Effector memory CD4-positive, alpha-beta T cell (primary cell): ENCODE data around the gene PGAP6.
"Not testable (repeated sequence)": the region's sequence is repeated elsewhere in the genome, so short reads cannot be mapped to it uniquely, and the experiment has no call there.

Experiments
- DNase-seq, 3 donors: peaks; one replicate each; pipeline ENCODE4 v3.0.0-alpha.2; 2020
- H3K27ac ChIP-seq: 2 replicates; pipeline ENCODE4 v1.7.0; 2013; ENCODE audit warnings: mild to moderate bottlenecking, low read length, moderate library complexity; ENCODE audit not compliant: insufficient read depth, poor library complexity, severe bottlenecking
- H3K27me3 ChIP-seq: replicated peaks from 2 replicates; pipeline ENCODE4 v1.7.0; 2013; ENCODE audit warnings: mild to moderate bottlenecking, low read length; ENCODE audit not compliant: insufficient read depth, control insufficient read depth, poor library complexity, severe bottlenecking
- H3K36me3 ChIP-seq: 2 replicates; pipeline ENCODE4 v1.7.0; 2013; ENCODE audit warnings: mild to moderate bottlenecking, low read length, moderate library complexity; ENCODE audit not compliant: control insufficient read depth, insufficient read depth
- H3K4me1 ChIP-seq: 2 replicates; pipeline ENCODE4 v1.7.0; 2013; ENCODE audit warnings: low read length, mild to moderate bottlenecking; ENCODE audit not compliant: control insufficient read depth, insufficient read depth, poor library complexity, severe bottlenecking
- H3K4me3 ChIP-seq: 2 replicates; pipeline ENCODE4 v1.7.0; 2013; ENCODE audit warnings: low read length, low read depth, mild to moderate bottlenecking; ENCODE audit not compliant: insufficient read depth, poor library complexity, severe bottlenecking
- H3K9me3 ChIP-seq: 2 replicates; pipeline ENCODE4 v1.7.0; 2013; ENCODE audit warnings: mild to moderate bottlenecking, low read length, moderate library complexity; ENCODE audit not compliant: control insufficient read depth

The PGAP6 gene

GRCh38 chr16:340370-341091 is 41.2 kb downstream of the PGAP6 start:
- Histone ChIP-seq H3K36me3 (peaks cover 15% of the 10 kb centered on the region), H3K4me3 (no peak overlapping the region), H3K4me1 (peaks cover 19% of the 10 kb centered on the region), H3K27me3 (no peaks in the 10 kb centered on the region), H3K27ac (no peak overlapping the region), H3K9me3 (no peaks in the 10 kb centered on the region)
- DNase-seq, result no peak

- Histone ChIP-seq H3K9me3 (no peaks in the 10 kb centered on the region), H3K4me1 (peaks cover 24% of the 10 kb centered on the region), H3K27ac (no peak overlapping the region), H3K36me3 (peaks cover 10% of the 10 kb centered on the region), H3K4me3 (no peak overlapping the region), H3K27me3 (no peaks in the 10 kb centered on the region)
- no peak for DNase-seq
These were observed 42.1 kb downstream of the PGAP6 start for GRCh38 chr16:339680-340079.

- no peak overlapping the region for H3K4me3 ChIP-seq
- peaks cover 24% of the 10 kb centered on the region for H3K4me1 ChIP-seq
- no peak overlapping the region for H3K27ac ChIP-seq
- H3K36me3 ChIP-seq, result peaks cover 6% of the 10 kb centered on the region
- no peaks in the 10 kb centered on the region for H3K27me3 ChIP-seq
- H3K9me3 ChIP-seq, result no peaks in the 10 kb centered on the region
- no peak for DNase-seq
These were observed 43.7 kb downstream of the PGAP6 start for GRCh38 chr16:337975-338575.

- Histone ChIP-seq H3K36me3 (peaks cover 3% of the 10 kb centered on the region), H3K4me1 (peaks cover 22% of the 10 kb centered on the region), H3K27ac (no peak overlapping the region), H3K9me3 (no peaks in the 10 kb centered on the region), H3K27me3 (no peaks in the 10 kb centered on the region), H3K4me3 (no peak overlapping the region)
- DNase-seq, result no peak
These were observed 44.3 kb downstream of the PGAP6 start for GRCh38 chr16:337437-337836.

- no peak for DNase-seq
- no peak overlapping the region for H3K4me3 ChIP-seq
- H3K4me1 ChIP-seq, result peaks cover 23% of the 10 kb centered on the region
- no peaks in the 10 kb centered on the region for H3K9me3 ChIP-seq
- H3K36me3 ChIP-seq, result no peaks in the 10 kb centered on the region
- H3K27ac ChIP-seq, result no peak overlapping the region
- H3K27me3 ChIP-seq, result no peaks in the 10 kb centered on the region
These were observed 45.5 kb downstream of the PGAP6 start for GRCh38 chr16:336269-336668.

- peaks cover 15% of the 10 kb centered on the region for H3K4me1 ChIP-seq
- H3K4me3 ChIP-seq, DNase-seq, H3K9me3 ChIP-seq, H3K27ac ChIP-seq, H3K27me3 ChIP-seq, H3K36me3 ChIP-seq: not testable (repeated sequence)
These were observed 46.7 kb downstream of the PGAP6 start for GRCh38 chr16:334861-335632.

- H3K27me3 ChIP-seq, H3K4me1 ChIP-seq, H3K9me3 ChIP-seq, H3K4me3 ChIP-seq, DNase-seq, H3K36me3 ChIP-seq, H3K27ac ChIP-seq: not testable (repeated sequence)
These were observed 47.5 kb downstream of the PGAP6 start for GRCh38 chr16:334164-334832.

GRCh38 chr16:333406-334094 is 48.2 kb downstream of the PGAP6 start:
- Histone ChIP-seq H3K4me1 (peaks cover 12% of the 10 kb centered on the region), H3K36me3 (no peaks in the 10 kb centered on the region), H3K27me3 (no peaks in the 10 kb centered on the region), H3K4me3 (no peak overlapping the region), H3K9me3 (no peaks in the 10 kb centered on the region), H3K27ac (no peak overlapping the region)
- no peak for DNase-seq

- peaks cover 26% of the 10 kb centered on the region for H3K4me1 ChIP-seq
- H3K9me3 ChIP-seq, DNase-seq, H3K4me3 ChIP-seq, H3K27ac ChIP-seq, H3K36me3 ChIP-seq, H3K27me3 ChIP-seq: not testable (repeated sequence)
These were observed 50.5 kb downstream of the PGAP6 start for GRCh38 chr16:331181-331814.
